Activated CD8-positive, alpha-beta memory T cell treated with anti-CD3 and anti-CD28 coated beads for 48 hours (primary cell): Measurements from ENCODE around the gene LRRC25.
"Not testable (repeated sequence)": the region's sequence is repeated elsewhere in the genome, so short reads cannot be mapped to it uniquely, and the experiment has no call there.

ENCODE experiments used
- DNase-seq, 3 experiments: peaks; one replicate each; pipeline ENCODE4 v3.0.0-alpha.2; 2020; ENCODE audit warnings: low read depth in 2 of 3, low spot score in 2 of 3

LRRC25 gene

DNA sequence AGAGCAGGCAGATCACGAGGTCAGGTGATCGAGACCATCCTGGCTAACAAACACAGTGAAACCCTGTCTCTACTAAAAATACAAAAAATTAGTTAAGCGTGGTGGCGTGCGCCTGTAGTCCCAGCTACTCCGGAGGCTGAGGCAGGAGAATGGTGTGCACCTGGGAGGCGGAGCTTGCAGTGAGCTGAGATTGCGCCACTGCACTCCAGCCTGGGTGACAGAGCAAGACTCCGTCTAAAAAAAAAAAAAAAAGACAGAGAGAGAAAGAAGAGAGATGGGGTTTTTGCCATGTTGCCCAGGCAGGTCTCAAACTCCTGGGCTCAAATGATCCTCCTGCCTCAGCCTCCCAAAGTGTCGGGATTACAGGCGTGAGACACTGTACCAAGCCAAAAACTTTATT lies 8.3 kb upstream of the LRRC25 start:
- not testable (repeated sequence) for DNase-seq

DNA sequence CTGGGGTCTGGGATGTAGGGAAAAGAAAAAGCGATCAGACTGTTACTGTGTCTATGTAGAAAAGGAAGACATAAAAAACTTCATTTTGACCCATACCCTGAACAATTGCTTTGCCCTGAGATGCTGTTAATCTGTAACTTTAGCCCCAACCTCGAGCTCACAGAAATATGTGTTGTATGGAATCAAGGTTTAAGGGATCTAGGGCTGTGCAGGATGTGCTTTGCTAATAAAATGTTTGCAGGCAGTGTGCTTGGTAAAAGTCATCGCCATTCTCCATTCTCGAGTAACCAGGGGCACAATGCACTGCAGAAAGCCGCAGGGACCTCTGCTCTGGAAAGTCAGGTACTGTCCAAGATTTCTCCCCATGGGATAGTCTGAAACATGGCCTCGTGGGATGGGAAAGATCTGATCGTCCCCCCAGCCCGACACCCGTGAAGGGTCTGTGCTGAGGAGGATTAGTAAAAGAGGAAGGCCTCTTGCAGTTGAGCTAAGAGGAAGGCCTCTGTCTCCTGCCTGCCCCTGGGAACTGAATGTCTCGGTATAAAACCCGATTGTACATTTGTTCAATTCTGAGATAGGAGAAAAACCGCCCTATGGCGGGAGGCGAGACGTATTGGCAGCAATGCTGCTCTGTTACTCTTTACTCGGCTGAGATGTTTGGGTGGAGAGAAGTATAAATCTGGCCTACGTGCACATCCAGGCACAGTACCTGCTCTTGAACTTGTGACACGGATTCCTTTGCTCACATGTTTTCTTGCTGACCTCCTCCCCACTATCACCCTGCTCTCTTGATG lies 5.2 kb upstream of the LRRC25 start:
- DNase-seq, result not testable (repeated sequence)

DNA sequence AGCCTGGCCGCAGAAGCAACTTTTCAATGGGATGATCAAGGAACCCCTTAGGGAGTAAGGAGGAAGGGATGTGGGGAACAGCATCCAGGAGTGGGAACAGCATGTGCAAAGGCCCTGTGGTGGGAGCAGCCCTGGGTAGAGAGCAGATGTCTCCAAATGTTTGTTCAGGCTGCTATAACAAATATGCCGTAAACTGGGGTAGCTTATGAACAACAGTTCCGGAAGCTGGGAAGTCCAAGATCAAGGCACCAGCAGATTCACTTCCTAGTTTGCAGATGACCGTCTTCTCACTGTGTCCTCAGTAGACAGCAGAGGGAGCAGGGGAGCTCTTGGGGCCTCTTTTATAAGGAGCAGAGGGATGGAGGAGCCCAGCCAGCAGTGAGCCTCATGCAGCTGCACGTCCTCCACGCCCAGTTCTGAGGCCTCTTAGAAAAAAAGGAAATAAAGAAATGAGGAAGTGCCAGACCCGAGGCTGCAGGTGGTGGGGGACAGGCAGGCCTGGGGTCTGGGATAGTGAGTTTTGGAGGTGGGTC lies 4.2 kb upstream of the LRRC25 start:
- DNase-seq, result no peak

DNA sequence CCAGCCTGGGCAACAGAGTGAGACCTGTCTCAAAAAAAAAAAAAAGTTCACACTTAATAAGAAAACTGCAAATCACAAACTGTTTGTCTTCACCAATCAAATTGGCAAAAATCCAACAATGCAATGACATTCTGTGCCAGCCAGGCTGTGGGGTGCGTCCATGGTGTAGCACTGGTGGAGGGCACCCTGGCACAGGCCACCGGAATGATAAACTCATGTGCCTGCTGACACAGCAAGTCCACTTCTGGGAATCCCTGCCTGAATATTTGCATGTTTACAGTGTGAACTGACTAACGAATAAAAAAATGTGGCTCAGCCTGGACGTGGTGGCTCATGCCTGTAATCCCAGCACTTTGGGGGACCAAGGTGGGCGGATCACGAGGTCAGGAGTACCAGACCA lies 1.6 kb upstream of the LRRC25 start:
- no peak for DNase-seq

DNA sequence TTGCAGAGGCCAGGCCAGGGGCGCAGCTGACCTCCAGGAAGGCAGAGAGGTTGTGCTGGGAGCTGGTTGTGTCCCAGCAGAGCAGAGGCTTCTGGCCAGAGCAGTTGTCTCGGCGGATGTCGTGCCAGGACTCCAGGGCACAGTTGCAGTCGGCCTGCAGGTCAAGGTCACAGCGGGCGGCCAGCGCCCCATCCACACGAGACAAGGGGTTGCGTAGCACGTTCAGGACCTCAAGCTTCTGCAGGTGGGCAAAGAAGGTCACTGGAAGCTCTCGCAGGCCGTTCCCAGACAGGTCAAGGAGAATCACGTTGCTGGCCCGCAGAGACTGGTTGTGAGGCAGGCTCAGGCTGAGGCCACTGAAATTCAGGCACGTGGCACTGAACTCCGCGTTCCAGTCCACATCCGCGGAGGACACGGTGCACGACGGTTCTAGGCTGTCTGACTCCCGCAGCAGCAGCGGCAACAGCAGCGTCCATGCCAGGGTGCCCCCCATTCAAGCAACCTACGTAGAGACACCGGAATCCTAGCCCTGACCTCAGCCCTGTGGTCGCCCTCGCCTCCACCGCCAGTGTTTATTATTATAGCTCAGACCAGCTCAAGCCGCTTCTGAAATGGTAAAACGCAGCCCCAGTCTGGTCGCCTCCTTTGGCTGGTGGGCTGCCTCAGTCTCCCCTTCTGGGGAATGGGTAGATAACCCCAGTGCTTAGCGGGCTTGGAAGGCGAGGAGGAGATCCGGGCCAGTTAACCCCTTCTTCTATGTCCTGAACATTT lies 766 bp downstream of the LRRC25 start:
- DNase-seq, result no peak

DNA sequence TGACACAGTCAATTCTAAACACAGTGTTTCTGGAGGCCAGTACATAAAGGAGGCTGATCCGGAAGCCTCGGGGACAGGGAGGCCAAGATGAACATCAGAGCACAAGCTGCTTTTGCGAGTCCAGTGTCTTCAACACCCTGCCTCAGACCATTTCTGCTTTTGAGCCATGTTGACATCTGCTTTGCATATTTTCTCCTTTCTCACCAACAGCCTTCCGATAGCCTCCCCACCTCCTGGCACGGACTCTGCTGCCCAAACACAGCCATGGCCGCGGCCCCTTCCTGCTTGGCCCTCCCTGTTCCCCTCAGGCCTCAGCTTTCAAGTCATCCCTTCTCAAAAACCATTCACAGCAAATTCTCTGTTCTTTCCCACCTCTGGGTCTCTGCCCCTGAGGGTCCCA lies 3.6 kb downstream of the LRRC25 start:
- no peak for DNase-seq

DNA sequence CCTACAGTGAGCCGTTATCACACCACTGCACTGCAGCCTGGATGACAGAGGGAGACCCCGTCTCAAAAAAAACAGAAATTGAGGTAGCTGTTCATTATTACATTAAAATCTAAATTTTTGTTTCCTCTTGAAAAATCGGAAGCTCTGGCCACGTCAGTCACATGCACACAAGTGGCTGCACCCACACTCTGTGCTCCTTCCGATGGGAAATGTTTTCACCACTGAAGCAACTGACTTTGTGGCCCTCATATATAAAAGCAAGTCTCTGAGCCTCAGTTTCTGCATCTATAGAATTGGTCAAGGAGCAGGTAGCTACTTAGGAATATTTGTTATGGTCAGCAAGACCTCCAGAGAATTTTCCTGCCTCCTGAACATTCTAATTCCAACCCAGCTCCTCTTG lies 4.5 kb downstream of the LRRC25 start:
- no peak for DNase-seq

DNA sequence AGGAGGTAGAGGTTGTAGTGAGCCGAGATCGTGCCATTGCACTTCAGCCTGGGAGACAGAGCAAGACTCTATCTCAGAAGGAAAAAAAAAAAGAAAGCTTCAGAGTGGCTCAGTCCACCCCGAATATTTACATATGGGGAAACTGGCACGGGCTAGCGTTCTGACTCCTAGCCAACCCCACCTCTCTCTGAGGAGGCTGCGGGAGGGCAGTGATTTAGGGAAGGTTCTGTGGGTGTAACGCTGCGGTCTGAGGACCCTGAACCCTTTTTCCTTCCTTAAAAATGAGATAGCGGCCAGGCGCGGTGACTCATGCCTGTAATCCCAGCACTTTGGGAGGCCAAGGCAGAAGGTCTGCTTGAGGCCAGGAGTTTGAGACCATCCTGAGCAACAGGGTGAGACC lies 5.0 kb downstream of the LRRC25 start:
- DNase-seq, result no peak

DNA sequence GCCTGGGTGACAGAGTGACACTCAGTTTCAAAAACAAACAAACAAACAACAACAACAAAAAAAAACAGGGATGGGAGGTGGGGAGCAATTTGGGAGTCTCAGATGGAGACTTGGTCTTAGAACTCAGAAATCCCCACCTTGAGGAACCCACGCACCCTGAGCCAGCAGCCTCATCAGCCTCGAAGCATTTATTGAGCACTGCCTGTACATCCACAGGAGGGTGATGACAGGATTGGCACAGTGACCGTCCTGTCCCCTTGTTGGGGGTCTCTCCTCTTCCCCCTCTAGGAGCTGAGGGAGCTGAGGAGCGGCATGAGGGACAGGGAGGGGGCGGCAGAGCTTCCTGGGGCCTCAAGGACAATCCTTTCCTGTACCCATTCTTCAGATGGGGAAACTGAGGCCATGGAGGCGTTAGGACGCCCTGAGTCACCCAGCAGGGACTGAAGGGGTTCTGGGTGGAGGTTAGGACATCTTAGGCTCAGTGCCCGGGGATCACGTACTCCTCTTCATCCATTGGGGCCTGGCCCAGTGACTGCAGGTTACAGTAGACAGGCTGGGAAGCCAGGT lies 5.8 kb downstream of the LRRC25 start:
- DNase-seq, result no peak

DNA sequence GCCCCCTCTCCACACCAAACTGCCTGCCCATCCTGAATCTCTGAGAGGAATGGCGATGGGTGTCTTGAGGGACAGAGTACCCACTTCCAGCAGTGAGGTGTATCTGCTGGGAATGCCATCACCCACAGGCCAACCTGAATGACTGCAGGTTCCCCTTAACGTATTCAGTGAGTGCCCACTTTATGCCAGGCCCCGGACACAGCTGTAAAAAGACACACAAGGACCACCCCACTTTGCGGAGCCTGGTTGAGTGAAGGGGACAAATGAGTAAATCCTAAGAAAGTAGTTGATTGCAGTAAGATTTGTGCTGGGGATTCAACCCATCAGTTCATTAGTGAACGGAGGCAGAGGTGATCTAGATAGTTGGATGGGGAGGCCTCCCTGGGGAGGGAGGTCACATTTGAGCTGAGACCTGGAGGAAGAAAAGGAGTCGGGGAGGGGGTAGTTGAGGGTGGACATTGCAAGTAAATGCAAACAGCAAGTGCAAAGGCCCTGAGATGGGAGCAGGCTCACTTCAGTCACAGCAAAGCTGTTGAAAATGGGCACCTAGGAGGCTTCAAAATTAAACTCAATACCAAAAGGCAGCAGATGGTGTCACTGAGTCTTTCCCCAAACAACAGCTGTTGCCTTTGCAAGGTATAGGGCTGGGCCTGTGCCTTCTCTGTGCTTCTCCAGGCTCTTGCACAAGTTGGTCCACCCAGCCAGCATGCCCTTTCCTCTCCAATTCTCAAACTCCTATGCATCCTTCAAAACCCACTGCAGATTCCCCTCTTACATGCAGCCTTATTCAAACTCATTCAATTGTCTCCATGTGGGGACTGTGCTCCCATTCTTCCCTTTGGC lies 7.1 kb downstream of the LRRC25 start:
- DNase-seq, result no peak

DNA sequence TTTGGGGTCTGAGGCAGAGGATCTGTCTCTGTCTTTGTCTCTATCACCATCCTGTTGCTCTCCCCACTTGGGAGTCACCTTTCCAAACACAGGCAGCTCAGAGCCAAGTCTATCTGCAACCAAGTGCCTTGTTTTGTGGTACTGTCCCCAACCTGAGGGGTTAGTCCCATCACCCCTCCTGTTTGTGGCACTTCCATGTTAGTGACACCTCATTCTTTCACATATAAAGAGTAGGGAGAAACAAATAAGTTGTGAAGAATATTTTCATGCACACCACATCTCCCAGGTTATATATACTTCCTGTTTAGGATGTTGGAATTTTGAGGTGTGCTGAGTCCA lies 7.7 kb downstream of the LRRC25 start:
- DNase-seq, result no peak

DNA sequence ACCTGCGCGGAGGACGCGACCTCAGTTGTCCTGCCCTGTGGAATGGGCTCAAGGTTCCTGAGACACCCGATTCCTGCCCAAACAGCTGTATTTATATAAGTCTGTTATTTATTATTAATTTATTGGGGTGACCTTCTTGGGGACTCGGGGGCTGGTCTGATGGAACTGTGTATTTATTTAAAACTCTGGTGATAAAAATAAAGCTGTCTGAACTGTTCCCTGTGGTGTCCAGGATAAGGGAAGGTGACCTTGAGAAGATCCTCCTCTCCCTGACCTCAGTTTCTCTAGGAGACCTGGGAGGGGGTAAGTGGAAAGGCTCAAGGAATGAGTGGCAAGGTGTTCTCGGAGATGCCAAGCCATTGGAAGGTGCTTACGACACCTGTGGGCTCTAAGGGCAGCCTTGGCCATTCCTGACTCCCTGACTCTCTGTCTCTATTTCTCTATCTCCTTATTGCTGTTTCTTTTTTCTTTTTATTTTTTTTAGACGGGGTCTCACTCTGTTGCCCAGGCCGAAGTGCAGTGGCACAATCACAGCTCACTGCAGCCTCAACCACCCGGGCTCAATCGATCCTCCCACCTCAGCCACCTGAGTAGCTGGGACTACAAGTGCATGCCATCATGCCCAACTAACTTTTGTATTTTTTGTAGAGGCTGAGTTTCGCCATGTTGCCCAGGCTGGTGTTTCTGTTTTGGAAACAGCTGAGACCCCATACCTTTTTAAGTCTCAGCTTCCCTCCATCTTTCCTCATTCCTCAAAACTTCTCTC lies 8.3 kb downstream of the LRRC25 start:
- no peak for DNase-seq

DNA sequence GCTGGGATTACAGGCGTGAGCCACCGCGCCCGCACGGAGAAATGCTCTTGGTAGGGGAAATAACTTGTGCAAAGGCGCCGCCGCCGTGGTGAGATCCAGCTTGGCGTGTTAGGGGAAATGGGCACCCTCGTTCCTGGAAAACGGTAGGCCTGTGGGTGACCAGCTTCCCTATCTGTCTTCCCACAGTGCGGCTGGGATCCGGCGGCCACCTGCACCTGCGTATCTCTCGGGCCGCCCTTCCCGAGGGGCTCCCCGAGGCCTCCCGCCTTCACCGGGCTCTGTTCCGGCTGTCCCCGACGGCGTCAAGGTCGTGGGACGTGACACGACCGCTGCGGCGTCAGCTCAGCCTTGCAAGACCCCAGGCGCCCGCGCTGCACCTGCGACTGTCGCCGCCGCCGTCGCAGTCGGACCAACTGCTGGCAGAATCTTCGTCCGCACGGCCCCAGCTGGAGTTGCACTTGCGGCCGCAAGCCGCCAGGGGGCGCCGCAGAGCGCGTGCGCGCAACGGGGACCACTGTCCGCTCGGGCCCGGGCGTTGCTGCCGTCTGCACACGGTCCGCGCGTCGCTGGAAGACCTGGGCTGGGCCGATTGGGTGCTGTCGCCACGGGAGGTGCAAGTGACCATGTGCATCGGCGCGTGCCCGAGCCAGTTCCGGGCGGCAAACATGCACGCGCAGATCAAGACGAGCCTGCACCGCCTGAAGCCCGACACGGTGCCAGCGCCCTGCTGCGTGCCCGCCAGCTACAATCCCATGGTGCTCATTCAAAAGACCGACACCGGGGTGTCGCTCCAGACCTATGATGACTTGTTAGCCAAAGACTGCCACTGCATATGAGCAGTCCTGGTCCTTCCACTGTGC lies 9.1 kb downstream of the LRRC25 start:
- peak; percentile 72 to 87 (median 86) for DNase-seq

DNA sequence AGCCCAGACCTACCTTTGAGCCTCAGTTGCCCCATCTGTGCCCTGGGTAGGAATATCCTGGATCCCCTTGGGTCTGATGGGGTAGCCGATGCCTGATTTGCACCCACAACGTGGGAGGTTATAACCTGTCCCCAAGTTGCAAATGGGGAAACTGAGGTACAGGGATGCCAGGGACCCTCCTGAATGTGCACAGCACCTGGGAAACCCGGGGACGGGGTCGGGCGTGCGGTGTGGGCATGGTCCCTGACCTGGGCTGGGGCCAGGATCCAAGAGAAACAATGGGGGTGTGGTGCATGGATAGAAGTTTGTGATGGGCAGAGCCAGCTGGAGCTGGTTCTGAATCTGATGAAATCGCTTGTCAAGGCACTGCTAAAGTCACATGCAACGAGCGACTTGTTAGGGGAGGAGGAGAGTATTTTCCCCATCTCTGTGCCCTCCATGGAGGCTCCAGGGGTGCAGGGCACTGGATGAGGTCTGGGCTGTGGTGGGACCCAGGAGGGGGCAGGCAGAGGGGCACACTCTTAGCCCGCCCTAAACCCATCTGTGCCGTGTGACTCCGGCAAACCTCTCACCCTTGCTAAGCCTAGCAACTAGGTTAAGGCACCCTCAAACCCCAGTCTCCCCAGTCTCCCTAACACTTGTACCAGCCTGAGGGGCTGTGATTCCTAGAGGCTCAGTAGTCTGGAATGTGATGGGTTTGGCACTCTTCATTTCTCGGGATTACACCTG lies 10.7 kb downstream of the LRRC25 start:
- no peak for DNase-seq

DNA sequence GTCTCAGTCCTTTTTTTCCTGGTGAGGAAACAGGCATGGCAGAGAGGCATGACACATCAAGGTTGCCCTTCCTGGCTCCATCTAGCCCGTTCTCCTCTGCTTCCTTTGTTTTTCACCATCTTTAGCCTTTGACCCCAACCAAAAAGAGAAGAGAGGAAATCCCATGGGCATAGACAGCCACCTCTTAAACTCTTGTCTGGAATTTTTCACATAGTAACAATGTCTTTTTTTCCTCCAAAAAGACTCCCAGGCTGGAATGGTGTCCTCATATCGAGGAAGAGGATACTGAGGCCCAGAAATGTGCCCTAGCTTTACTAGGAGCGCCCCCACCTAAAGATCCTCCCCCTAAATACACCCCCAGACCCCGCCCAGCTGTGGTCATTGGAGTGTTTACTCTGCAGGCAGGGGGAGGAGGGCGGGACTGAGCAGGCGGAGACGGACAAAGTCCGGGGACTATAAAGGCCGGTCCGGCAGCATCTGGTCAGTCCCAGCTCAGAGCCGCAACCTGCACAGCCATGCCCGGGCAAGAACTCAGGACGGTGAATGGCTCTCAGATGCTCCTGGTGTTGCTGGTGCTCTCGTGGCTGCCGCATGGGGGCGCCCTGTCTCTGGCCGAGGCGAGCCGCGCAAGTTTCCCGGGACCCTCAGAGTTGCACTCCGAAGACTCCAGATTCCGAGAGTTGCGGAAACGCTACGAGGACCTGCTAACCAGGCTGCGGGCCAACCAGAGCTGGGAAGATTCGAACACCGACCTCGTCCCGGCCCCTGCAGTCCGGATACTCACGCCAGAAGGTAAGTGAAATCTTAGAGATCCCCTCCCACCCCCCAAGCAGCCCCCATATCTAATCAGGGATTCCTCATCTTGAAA lies 11.5 kb downstream of the LRRC25 start, which contains the start of gene GDF15:
Gene GDF15 (plus strand): TSS at position 484 of the 868 bp plus-strand sequence. CDS start 32 bp downstream, at position 516.
- peak in 1 of 3 experiments; percentile 22 for DNase-seq

DNA sequence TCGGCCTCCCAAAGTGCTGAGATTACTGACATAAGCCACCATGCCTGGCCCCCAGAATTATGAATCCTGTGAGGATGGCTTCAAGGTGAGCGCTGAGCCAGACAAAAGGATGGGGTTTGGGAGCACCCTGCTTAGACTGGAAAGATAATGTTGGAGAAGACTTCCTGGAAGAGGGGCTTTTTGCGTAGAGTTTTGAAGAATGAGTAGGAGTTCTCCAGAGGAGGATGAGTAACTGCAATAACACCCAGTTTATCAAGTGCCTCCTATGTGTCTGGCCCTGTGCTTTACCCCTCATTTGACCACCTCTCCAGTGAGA lies 12.1 kb downstream of the LRRC25 start:
- DNase-seq, result no peak

DNA sequence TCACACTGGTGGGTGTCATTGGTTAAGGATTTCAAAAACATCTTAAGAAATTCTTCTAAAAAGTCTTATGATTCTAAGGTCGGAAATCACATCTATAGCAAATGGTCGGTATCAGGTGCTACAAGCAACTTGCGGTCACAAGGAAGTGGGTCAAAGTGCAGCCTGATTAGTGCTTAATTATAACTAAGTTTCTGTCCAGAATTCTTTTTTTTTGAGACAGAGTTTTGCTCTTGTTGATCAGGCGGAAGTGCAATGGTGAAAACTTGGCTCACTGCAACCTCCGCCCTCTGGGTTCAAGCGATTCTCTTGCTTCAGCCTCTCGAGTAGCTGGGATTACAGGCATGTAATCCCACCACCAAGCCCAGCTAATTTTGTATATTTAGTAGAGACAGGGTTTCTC lies 12.6 kb downstream of the LRRC25 start:
- no peak for DNase-seq

DNA sequence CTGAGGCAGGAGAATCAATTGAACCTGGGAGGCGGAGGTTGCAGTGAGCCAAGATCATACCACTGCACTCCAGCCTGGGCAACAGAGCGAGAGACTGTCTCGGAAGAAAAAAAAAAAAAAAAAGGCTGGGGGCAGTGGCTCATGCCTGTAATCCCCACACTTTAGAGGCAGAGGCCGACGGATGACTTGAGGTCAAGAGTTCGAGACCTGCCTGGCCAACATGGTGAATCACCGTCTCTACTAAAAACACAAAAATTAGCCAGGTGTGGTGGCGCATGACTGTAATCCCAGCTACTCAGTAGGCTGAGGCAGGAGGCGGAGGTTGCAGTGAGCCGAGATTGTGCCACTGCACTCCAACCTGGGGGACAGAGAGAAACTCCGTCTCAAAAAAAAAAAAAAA lies 13.8 kb downstream of the LRRC25 start:
- not testable (repeated sequence) for DNase-seq
